Peyer's patch (tissue), 4 donors: ENCODE measurements around the gene L2HGDH. TPM values are rescaled to one million over a fixed set of nuclear protein-coding genes. Genes with fewer than 3 reads are reported as not detected.

Experiments used
- DNase-seq, 3 donors: peaks; one replicate each; pipeline ENCODE4 v3.0.0-alpha.2; 2017 to 2019
- H3K27ac ChIP-seq, 4 donors: fragments of 200-600 bp; sonication (generic); one replicate each; pipeline ENCODE4 v1.5.1; 2016 to 2019
- H3K27me3 ChIP-seq, 2 donors: fragments of 200-600 bp; sonication (generic); one replicate each; pipeline ENCODE4 v1.5.1; 2019
- H3K36me3 ChIP-seq, 3 donors: fragments of 200-600 bp; sonication (generic); one replicate each; pipeline ENCODE4 v1.5.1; 2016 to 2019
- H3K4me1 ChIP-seq, 4 donors: fragments of 200-600 bp; sonication (generic); one replicate each; pipeline ENCODE4 v1.5.1; 2016 to 2019
- H3K4me3 ChIP-seq, 4 donors: fragments of 200-600 bp; sonication (generic); 1 replicate in 3 of 4; 2 replicates in 1 of 4; pipeline ENCODE4 v1.5.1; 2016 to 2019; ENCODE audit warnings: mild to moderate bottlenecking in 1 of 4
- H3K9me3 ChIP-seq, 4 donors: fragments of 200-600 bp; sonication (generic); one replicate each; pipeline ENCODE4 v1.5.1; 2016 to 2019; ENCODE audit warnings: mild to moderate bottlenecking in 1 of 4
- CTCF ChIP-seq, 6 experiments: fragments of 450-650 bp in 4 of 6; fragments of 200-600 bp in 2 of 6; sonication (generic) in 1 of 6; IDR thresholded peaks; one replicate each; pipeline ENCODE4 v1.5.1; 2017 to 2019; ENCODE audit warnings: antibody characterized with exemption in 6 of 6, mild to moderate bottlenecking in 3 of 6, moderate library complexity in 1 of 6
- POLR2A ChIP-seq, 2 donors: fragments of 450-650 bp; IDR thresholded peaks; one replicate each; pipeline ENCODE4 v1.5.1; 2017; ENCODE audit warnings: antibody characterized with exemption in 2 of 2, mild to moderate bottlenecking in 2 of 2, moderate library complexity in 2 of 2
- total RNA-seq, 4 donors: library from RNA; depleted of rRNA; stranded (reverse); fragments of >200 nt; gene quantifications; one replicate each; pipeline ENCODE4 v1.1.0, GENCODE V29; 2016

Gene L2HGDH
- total RNA-seq, 4 donors from 2014 or later, result 4.6 to 29.7 (median 8.8) TPM

DNA sequence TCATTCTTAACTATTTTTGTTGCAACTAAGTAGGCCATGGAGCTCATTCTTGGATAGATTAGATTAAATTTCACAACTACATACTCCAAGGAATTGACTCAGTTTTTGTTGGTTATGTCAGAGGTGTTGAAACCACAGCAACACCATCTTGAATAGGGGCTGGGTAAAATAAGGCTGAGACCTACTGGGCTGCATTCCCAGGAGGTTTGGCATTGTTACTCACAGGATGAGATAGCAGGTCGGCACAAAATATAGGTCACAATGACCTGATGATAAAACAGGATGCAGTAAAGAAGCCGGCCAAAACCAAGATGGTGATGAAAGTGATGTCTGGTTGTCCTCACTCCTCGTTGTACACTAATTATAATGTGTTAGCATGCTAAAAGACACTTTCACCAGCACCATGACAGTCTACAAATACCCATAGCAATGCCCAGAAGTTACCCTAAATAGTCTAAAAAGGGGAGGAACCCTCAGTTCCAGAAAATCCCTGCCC lies 21.0 kb upstream of the L2HGDH start:
- DNase-seq, result no peak

GRCh38 chr14:50331596-50331995 lies 19.6 kb upstream of the L2HGDH start:
- DNase-seq, result no peak
- TF ChIP-seq CTCF (IDR thresholded peaks at IDR 0.05) (no peak), POLR2A (IDR thresholded peaks at IDR 0.05) (no peak)
- H3K36me3 ChIP-seq, result peaks cover 0 to 34% (median 0%) of the 10 kb centered on the region in 3 donors
- no peaks in the 10 kb centered on the region for H3K27me3 ChIP-seq
- H3K4me3 ChIP-seq, result no peak overlapping the region
- peaks cover 0 to 10% (median 2%) of the 10 kb centered on the region in 4 donors for H3K4me1 ChIP-seq
- no peak overlapping the region for H3K27ac ChIP-seq
- H3K9me3 ChIP-seq, result no peaks in the 10 kb centered on the region

More for the DNA sequence above, 21.0 kb upstream of the L2HGDH start:
- no peaks in the 10 kb centered on the region for H3K9me3 ChIP-seq
- peaks cover 0 to 10% (median 2%) of the 10 kb centered on the region in 4 donors for H3K4me1 ChIP-seq
- H3K4me3 ChIP-seq, result no peak overlapping the region
- peaks cover 0 to 29% (median 0%) of the 10 kb centered on the region in 3 donors for H3K36me3 ChIP-seq
- H3K27me3 ChIP-seq, result no peaks in the 10 kb centered on the region
- no peak for TF ChIP-seq POLR2A (IDR thresholded peaks at IDR 0.05)
- no peak for TF ChIP-seq CTCF (IDR thresholded peaks at IDR 0.05)
- no peak overlapping the region for H3K27ac ChIP-seq

DNA sequence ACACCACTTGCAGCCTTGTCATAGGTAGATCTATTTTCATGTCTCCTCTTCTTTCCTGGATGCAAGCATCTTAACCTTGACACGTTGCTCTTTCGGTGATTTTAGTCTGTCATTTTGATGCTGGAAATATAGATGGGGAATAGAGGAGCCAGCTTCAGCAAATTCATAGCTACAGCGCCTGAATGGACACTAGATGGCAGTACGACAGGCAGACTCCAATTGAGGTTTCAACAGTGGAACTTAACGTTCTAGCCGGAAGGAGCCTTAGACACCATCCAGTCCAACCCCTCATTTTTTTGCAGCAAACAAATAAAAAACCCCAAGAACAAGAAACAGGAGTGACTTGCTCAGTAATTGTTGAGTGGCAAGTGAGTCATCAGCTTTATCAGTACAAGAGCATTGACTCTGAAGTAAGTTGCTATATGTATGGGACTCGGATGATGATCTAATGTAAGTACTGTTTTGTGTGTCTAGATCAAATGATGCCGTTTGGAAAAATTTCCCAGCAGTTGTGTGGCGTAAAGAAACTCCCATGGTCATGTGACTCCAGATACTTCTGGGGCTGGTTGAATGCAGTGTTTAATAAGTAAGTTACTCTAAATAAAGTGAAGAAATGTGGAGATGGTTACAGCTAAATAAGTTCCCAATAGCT lies 9.1 kb upstream of the L2HGDH start:
- peak; percentile 48 to 94 (median 88) for TF ChIP-seq CTCF (IDR thresholded peaks at IDR 0.05)
- TF ChIP-seq POLR2A (IDR thresholded peaks at IDR 0.05), result no peak
- Histone ChIP-seq H3K4me1 (peaks cover 0 to 7% (median 0%) of the 10 kb centered on the region in 4 donors), H3K4me3 (peak overlapping the region in 1 of 4 donors; percentile 22), H3K36me3 (peaks cover 0 to 24% (median 0%) of the 10 kb centered on the region in 3 donors), H3K27me3 (no peaks in the 10 kb centered on the region), H3K9me3 (no peaks in the 10 kb centered on the region), H3K27ac (peak overlapping the region; percentile 36 to 72 (median 56))
- peak in 2 of 3 donors; percentile 54 to 86 for DNase-seq

GRCh38 chr14:50320283-50320682 lies 8.3 kb upstream of the L2HGDH start:
- Histone ChIP-seq H3K4me1 (peaks cover 0 to 7% (median 0%) of the 10 kb centered on the region in 4 donors), H3K4me3 (no peak overlapping the region), H3K36me3 (peaks cover 0 to 17% (median 0%) of the 10 kb centered on the region in 3 donors), H3K27ac (peak overlapping the region in 3 of 4 donors; percentile 36 to 72 (median 72)), H3K9me3 (no peaks in the 10 kb centered on the region), H3K27me3 (no peaks in the 10 kb centered on the region)
- TF ChIP-seq POLR2A (IDR thresholded peaks at IDR 0.05), result no peak
- TF ChIP-seq CTCF (IDR thresholded peaks at IDR 0.05), result no peak
- DNase-seq, result peak in 1 of 3 donors; percentile 51

DNA sequence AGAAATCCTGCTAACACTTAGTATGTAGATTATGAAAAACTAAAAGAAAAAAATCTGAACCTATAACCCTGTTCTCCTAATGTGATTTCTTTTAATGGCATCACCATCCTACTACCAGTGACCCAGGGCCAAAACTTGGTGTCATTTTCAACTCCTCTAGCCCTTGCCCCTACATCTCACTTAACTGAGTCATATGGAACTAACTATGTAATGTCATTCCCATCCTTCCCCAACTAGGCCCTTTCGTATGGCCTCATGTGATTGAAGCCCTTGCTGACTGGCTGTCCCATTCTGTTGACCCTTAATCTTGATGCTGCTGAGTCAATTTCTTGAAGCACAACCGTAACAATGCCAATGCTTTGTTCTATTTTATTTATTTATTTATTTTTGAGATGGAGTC lies 7.7 kb upstream of the L2HGDH start:
- H3K4me3 ChIP-seq, result no peak overlapping the region
- H3K36me3 ChIP-seq, result peaks cover 0 to 11% (median 0%) of the 10 kb centered on the region in 3 donors
- no peaks in the 10 kb centered on the region for H3K9me3 ChIP-seq
- H3K27me3 ChIP-seq, result no peaks in the 10 kb centered on the region
- DNase-seq, result no peak
- no peak overlapping the region for H3K27ac ChIP-seq
- H3K4me1 ChIP-seq, result peaks cover 0 to 7% (median 0%) of the 10 kb centered on the region in 4 donors
- TF ChIP-seq CTCF (IDR thresholded peaks at IDR 0.05) (no peak), POLR2A (IDR thresholded peaks at IDR 0.05) (no peak)
